ENCODE data around the gene THSD4. TPM values are rescaled to one million over a fixed set of nuclear protein-coding genes. Genes with fewer than 3 reads are reported as not detected.
A peak's percentile ranks its signal among the peaks of the same experiment; 100 is the strongest.

The THSD4 gene
- total RNA-seq, 1 donor from 2014 or later, result 151 TPM

DNA sequence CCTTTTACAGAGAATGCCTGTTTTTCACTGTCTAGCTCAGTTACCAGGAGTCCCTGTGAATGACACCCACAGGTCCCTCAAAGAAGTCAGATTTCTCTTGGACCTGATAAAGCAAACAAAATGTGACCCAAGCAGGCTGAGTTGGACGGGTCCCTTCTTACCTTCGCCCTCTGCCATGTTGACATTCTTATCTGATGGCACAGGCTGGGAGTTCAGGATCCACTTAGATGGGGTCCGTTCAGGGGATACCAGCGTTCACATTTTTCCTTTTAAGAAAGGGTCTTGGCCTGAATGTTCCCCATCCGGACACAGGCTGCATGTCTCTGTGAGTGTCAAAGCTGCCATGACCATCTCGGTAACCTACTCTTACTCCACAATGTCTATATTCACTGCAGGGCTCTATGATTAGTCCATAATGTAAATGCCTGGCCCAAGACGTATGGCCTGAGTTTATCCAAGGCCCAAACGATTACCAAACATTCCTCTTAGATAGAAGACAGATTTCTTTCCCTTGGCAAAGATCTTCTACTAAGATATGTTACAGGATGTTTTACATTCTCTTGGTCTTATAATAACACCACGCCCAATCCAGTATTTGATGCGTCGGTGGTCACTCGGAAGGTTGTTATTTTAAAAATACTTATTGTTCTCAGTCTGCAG, 179.1 kb downstream of the THSD4 start:
- Histone ChIP-seq H3K27ac (peak overlapping the region; percentile 62 to 80), H3K9me3 (no peaks in the 10 kb centered on the region), H3K4me1 (peaks cover 12 to 27% of the 10 kb centered on the region in 2 donors), H3K27me3 (no peaks in the 10 kb centered on the region), H3K4me3 (no peak overlapping the region), H3K36me3 (no peaks in the 10 kb centered on the region)
- no peak for DNase-seq (ENCODE audit: low spot score in 2 of 2)
- no peak for TF ChIP-seq CTCF (IDR thresholded peaks at IDR 0.05)
- intact Hi-C loops (cut with DNase I), result loop anchor here (2.0 kb wide), 1 partner anchor 16 kb away; no protein-coding TSS in a partner anchor

- intact Hi-C loops (cut with DNase I), result loop anchor here (1.0 to 2.0 kb wide), 2 partner anchors 16 to 34 kb away; no protein-coding TSS in a partner anchor
- peak in 1 of 2 donors; percentile 81 for DNase-seq (ENCODE audit: low spot score in 2 of 2)
- H3K4me1 ChIP-seq, result peaks cover 12 to 26% of the 10 kb centered on the region in 2 donors
- no peaks in the 10 kb centered on the region for H3K9me3 ChIP-seq
- TF ChIP-seq CTCF (IDR thresholded peaks at IDR 0.05), result no peak
- no peak overlapping the region for H3K4me3 ChIP-seq
- no peaks in the 10 kb centered on the region for H3K27me3 ChIP-seq
- peak overlapping the region; percentile 62 to 80 for H3K27ac ChIP-seq
- no peaks in the 10 kb centered on the region for H3K36me3 ChIP-seq
These were observed 179.8 kb downstream of the THSD4 start for GRCh38 chr15:71294911-71295602.

GRCh38 chr15:71295603-71296314, 180.5 kb downstream of the THSD4 start:
- H3K36me3 ChIP-seq, result no peaks in the 10 kb centered on the region
- peaks cover 12 to 21% of the 10 kb centered on the region in 2 donors for H3K4me1 ChIP-seq
- no peaks in the 10 kb centered on the region for H3K9me3 ChIP-seq
- H3K4me3 ChIP-seq, result no peak overlapping the region
- intact Hi-C loops (cut with DNase I), result loop anchor here (1.0 to 2.0 kb wide), 3 partner anchors 17 to 39 kb away; no protein-coding TSS in a partner anchor
- no peak for DNase-seq (ENCODE audit: low spot score in 2 of 2)
- no peaks in the 10 kb centered on the region for H3K27me3 ChIP-seq
- TF ChIP-seq CTCF (IDR thresholded peaks at IDR 0.05), result no peak
- peak overlapping the region; percentile 52 to 80 for H3K27ac ChIP-seq

DNA sequence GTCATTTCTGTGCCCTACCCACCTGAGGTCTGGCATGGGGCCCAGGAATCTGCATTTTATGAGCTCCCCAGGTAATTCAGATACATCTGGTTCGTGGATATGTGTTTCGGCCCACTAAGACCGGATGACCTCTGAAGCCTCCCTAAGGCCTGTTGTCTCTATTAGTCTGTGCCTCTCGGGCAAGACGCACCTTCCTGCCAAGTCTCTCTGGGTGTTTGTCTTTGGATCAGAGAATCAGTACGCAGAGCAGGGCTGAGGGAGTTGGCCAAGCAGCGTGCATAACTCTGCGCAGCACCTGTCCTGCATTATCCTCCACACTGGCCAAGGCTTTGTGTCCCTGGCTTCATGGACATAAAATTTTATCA, 181.0 kb downstream of the THSD4 start:
- Histone ChIP-seq H3K4me1 (peaks cover 12 to 21% of the 10 kb centered on the region in 2 donors), H3K9me3 (no peaks in the 10 kb centered on the region), H3K27me3 (no peaks in the 10 kb centered on the region), H3K4me3 (no peak overlapping the region), H3K36me3 (no peaks in the 10 kb centered on the region), H3K27ac (peak overlapping the region; percentile 52 to 80)
- DNase-seq (ENCODE audit: low spot score in 2 of 2), result no peak
- intact Hi-C loops (cut with DNase I), result loop anchor here (2.0 kb wide), 1 partner anchor 39 kb away; no protein-coding TSS in a partner anchor
- TF ChIP-seq CTCF (IDR thresholded peaks at IDR 0.05), result no peak

- intact Hi-C loops (cut with DNase I), result no loop called here
- Histone ChIP-seq H3K4me1 (peaks cover 8 to 26% of the 10 kb centered on the region in 2 donors), H3K9me3 (no peaks in the 10 kb centered on the region), H3K36me3 (no peaks in the 10 kb centered on the region), H3K4me3 (no peak overlapping the region), H3K27ac (peak overlapping the region; percentile 74 to 83), H3K27me3 (no peaks in the 10 kb centered on the region)
- no peak for TF ChIP-seq CTCF (IDR thresholded peaks at IDR 0.05)
- no peak for DNase-seq (ENCODE audit: low spot score in 2 of 2)
These were observed 186.8 kb downstream of the THSD4 start for GRCh38 chr15:71301958-71302621.

Data from ascending aorta (tissue), 2 donors.